SK-N-SH (cell line): ENCODE results near the gene HSPG2. TPM values are rescaled to one million over a fixed set of nuclear protein-coding genes. Genes with fewer than 3 reads are reported as not detected.

ENCODE experiments used
- CTCF ChIA-PET: fragments of 300-600, 350-600 bp; formaldehyde crosslinking; extraction: SDS; loops from one replicate; lab custom pipeline; 2021; lab: Yijun Ruan, JAX
- POLR2A ChIA-PET: fragments of 350-600 bp; sonication (Branson Sonifier 250); formaldehyde crosslinking; extraction: SDS; loops from one replicate; lab custom pipeline; 2020; ENCODE audit warnings: antibody characterized with exemption, inconsistent platforms; lab: Yijun Ruan, JAX
- DNase-seq: peaks from one replicate; pipeline ENCODE4 v3.0.0; 2012
- H2AFZ ChIP-seq: fragments of 200-600 bp; sonication (generic); 2 replicates; pipeline ENCODE4 v1.8.1; 2016; ENCODE audit warnings: antibody characterized with exemption, mild to moderate bottlenecking, low read depth
- H3F3A ChIP-seq: fragments of 200-600 bp; sonication (generic); replicated peaks from 2 replicates; pipeline ENCODE3; 2016; ENCODE audit warnings: antibody characterized with exemption, mild to moderate bottlenecking; ENCODE audit not compliant: insufficient read depth
- H3K27ac ChIP-seq, 2 experiments: fragments of 200-500 bp in 1 of 2; fragments of 200-600 bp in 1 of 2; sonication (Bioruptor generic) in 1 of 2; sonication (generic), shearing (Covaris generic) in 1 of 2; 2 replicates each; pipeline versions ENCODE4 v1.5.1 to v1.6.1; 2014 to 2016; ENCODE audit warnings: low read depth in 2 of 2, inconsistent platforms in 1 of 2, low read length in 1 of 2, mild to moderate bottlenecking in 1 of 2, mixed read lengths in 1 of 2
- H3K27me3 ChIP-seq: fragments of 200-600 bp; sonication (generic), shearing (Covaris generic); 2 replicates; pipeline ENCODE4 v1.6.1; 2016; ENCODE audit warnings: mixed run types; ENCODE audit not compliant: insufficient read depth
- H3K36me3 ChIP-seq, 2 experiments: fragments of 200-500 bp in 1 of 2; fragments of 200-600 bp in 1 of 2; sonication (Bioruptor generic) in 1 of 2; sonication (generic) in 1 of 2; replicated peaks in 1 of 2; 2 replicates each; pipeline versions ENCODE3 to v1.5.1; 2014 to 2016; ENCODE audit warnings: low read length in 1 of 2, mild to moderate bottlenecking in 1 of 2; ENCODE audit not compliant: insufficient read depth in 2 of 2, control insufficient read depth in 1 of 2
- H3K4me1 ChIP-seq, 2 experiments: fragments of 200-500 bp in 1 of 2; fragments of 200-600 bp in 1 of 2; sonication (Bioruptor generic) in 1 of 2; sonication (generic), shearing (Covaris generic) in 1 of 2; 2 replicates each; pipeline versions ENCODE4 v1.5.1 to v1.6.1; 2014 to 2016; ENCODE audit warnings: low read depth in 1 of 2, low read length in 1 of 2, mixed run types in 1 of 2; ENCODE audit not compliant: insufficient read depth in 2 of 2, control insufficient read depth in 1 of 2
- H3K4me2 ChIP-seq: fragments of 200-600 bp; sonication (generic), shearing (Covaris generic); 2 replicates; pipeline ENCODE4 v1.6.1; 2017; ENCODE audit warnings: mixed run types
- H3K4me3 ChIP-seq, 2 experiments: fragments of 200-500 bp in 1 of 2; fragments of 200-600 bp in 1 of 2; sonication (Bioruptor generic) in 1 of 2; sonication (generic), shearing (Covaris generic) in 1 of 2; 2 replicates each; pipeline versions ENCODE4 v1.5.1 to v1.8.1; 2014 to 2016; ENCODE audit warnings: low read depth in 2 of 2, inconsistent platforms in 1 of 2, low read length in 1 of 2, mild to moderate bottlenecking in 1 of 2, mixed read lengths in 1 of 2, moderate library complexity in 1 of 2
- H3K79me2 ChIP-seq: fragments of 200-600 bp; sonication (generic); 2 replicates; pipeline ENCODE4 v1.8.1; 2017; ENCODE audit warnings: mild to moderate bottlenecking; ENCODE audit not compliant: insufficient read depth
- H3K9ac ChIP-seq: fragments of 200-600 bp; sonication (generic); 2 replicates; pipeline ENCODE4 v1.6.1; 2017; ENCODE audit warnings: mixed run types
- H3K9me2 ChIP-seq: fragments of 200-600 bp; sonication (generic); 2 replicates; pipeline ENCODE4 v1.6.1; 2017; ENCODE audit warnings: mixed run types
- H3K9me3 ChIP-seq: fragments of 200-600 bp; sonication (generic); 2 replicates; pipeline ENCODE4 v1.6.1; 2017; ENCODE audit warnings: mixed run types, mild to moderate bottlenecking, moderate library complexity
- H4K20me1 ChIP-seq: fragments of 200-600 bp; sonication (generic); 2 replicates; pipeline ENCODE4 v1.6.1; 2017; ENCODE audit warnings: mild to moderate bottlenecking, mixed run types; ENCODE audit not compliant: insufficient read depth
- ELF1 ChIP-seq: IDR thresholded peaks from 2 replicates; pipeline ENCODE4 v1.4.0; 2012
- EZH2phosphoT487 ChIP-seq: fragments of 200-600 bp; sonication (generic); IDR thresholded peaks from 2 replicates; pipeline ENCODE4 v1.6.1; 2017; ENCODE audit warnings: low read depth, mixed run types, mild to moderate bottlenecking, antibody characterized with exemption, moderate library complexity, borderline replicate concordance
- FOSL2 ChIP-seq: IDR thresholded peaks from 2 replicates; pipeline ENCODE4 v1.4.0; 2012; ENCODE audit warnings: low read depth, mild to moderate bottlenecking, moderate library complexity, borderline replicate concordance
- FOXJ3 ChIP-seq: sonication (generic); formaldehyde crosslinking; IDR thresholded peaks from 2 replicates; pipeline ENCODE4 v1.5.1; 2020; ENCODE audit warnings: mild to moderate bottlenecking, missing genetic modification reagents
- GABPA ChIP-seq: IDR thresholded peaks from 2 replicates; pipeline ENCODE4 v1.4.0; 2012; ENCODE audit warnings: low read depth, mild to moderate bottlenecking
- GATA2 ChIP-seq: sonication (generic); formaldehyde crosslinking; IDR thresholded peaks from 2 replicates; pipeline ENCODE4 v1.5.0; 2020; ENCODE audit warnings: mild to moderate bottlenecking, missing genetic modification reagents
- MEF2A ChIP-seq: IDR thresholded peaks from 2 replicates; pipeline ENCODE4 v1.4.0; 2012; ENCODE audit warnings: low read depth, borderline replicate concordance
- NFIC ChIP-seq: IDR thresholded peaks from 2 replicates; pipeline ENCODE4 v1.4.0; 2012; ENCODE audit warnings: borderline replicate concordance
- NRF1 ChIP-seq: IDR thresholded peaks from 2 replicates; pipeline ENCODE4 v1.6.1; 2012; ENCODE audit warnings: low read depth, mild to moderate bottlenecking, low read length
- POLR2AphosphoS5 ChIP-seq: IDR thresholded peaks from 2 replicates; pipeline ENCODE4 v1.6.1; 2012; ENCODE audit warnings: low read depth, low read length
- RCOR1 ChIP-seq: fragments of 150-350 bp; IDR thresholded peaks from 2 replicates; pipeline ENCODE4 v1.6.1; 2017; ENCODE audit warnings: antibody characterized with exemption, low read length
- SIN3A ChIP-seq: IDR thresholded peaks from 2 replicates; pipeline ENCODE4 v1.6.1; 2012; ENCODE audit warnings: low read depth, mild to moderate bottlenecking, low read length, moderate library complexity, borderline replicate concordance
- SMC3 ChIP-seq: IDR thresholded peaks from 2 replicates; pipeline ENCODE4 v1.6.1; 2012; ENCODE audit warnings: low read depth, low read length, improper control_type of control experiment
- TCF12 ChIP-seq: IDR thresholded peaks from 2 replicates; pipeline ENCODE4 v1.4.0; 2012
- YY1 ChIP-seq: IDR thresholded peaks from 2 replicates; pipeline ENCODE4 v1.4.0; 2012; ENCODE audit warnings: low read depth, mild to moderate bottlenecking
- WGBS: methylation state at CpG from one replicate; pipeline ENCODE4 v1.1.6; 2017; ENCODE audit warnings: low lambda C conversion rate; 5-methylcytosine and 5-hydroxymethylcytosine counted together
- polyA plus RNA-seq, 3 experiments: library from polyadenylated mRNA; depleted of rRNA; stranded (reverse); fragments of >200 nt; gene quantifications; 2 replicates each; pipeline ENCODE4 v1.2.3, GENCODE V29; 2012
- TF ChIP-seq, protein P1 (sequence below): IDR thresholded peaks from 2 replicates; pipeline ENCODE4 v1.4.0; 2012; ENCODE audit warnings: low read depth, borderline replicate concordance
- TF ChIP-seq, protein P2 (sequence below): IDR thresholded peaks from 2 replicates; pipeline ENCODE4; 2012
- TF ChIP-seq, protein P3 (sequence below): IDR thresholded peaks from 2 replicates; pipeline ENCODE4 v1.6.1; 2012; ENCODE audit warnings: mild to moderate bottlenecking, low read depth, low read length, moderate library complexity
- TF ChIP-seq, protein P4 (sequence below): IDR thresholded peaks from 2 replicates; pipeline ENCODE4 v1.4.0; 2012; ENCODE audit warnings: low read depth

The HSPG2 gene
- polyA plus RNA-seq, 1 of the 3 experiments (the other 2 are of a cell fraction) = 28.9 TPM

DNA sequence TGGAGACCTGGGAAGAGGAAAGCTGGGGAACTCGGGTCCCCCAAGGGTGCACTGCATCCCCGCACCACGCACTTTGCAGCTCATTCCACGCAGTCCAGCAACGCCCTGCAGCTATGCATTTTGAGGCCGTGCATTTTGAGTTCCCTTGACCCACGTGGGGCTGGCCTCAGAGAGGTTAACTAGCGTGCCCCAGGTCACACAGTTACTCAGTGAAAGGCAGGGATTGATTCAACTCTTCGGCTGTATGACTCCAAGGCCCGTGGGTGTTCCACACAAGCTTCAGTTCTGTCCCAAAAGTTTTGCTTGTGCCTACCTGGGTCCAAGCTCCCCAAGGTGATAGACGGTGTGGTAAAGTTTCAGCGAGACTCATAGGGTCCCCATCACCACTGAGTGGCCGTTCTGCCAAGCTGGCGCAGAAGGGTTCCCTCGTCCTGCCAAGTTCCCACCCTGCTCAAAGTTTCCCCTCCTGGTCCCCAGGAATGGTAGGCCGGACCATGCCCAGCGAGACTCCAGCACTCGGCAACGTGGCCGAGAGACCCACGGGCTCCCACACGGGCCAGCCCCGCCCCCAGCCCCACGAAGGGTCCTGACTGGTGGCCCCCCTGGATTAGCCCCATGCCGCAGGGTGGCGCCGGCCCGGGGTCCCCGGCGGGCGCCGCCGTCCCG, 611 bp downstream of the HSPG2 start:
- no peaks in the 10 kb centered on the region for H3K9me2 ChIP-seq
- no peaks in the 10 kb centered on the region for H3K9me3 ChIP-seq
- no peak overlapping the region for H2AFZ ChIP-seq
- peaks cover 49% of the 10 kb centered on the region for H3K79me2 ChIP-seq
- ChIA-PET POLR2A (interaction anchor here (1.1 kb wide), 1 partner anchor 14 kb away, joined by 3 read pairs; no protein-coding TSS in a partner anchor), CTCF (interaction anchor here (0.7 to 0.8 kb wide), 2 partner anchors 29 to 154 kb away, joined by 3 read pairs; partner anchors contain the start of gene USP48)
- peaks cover 21% of the 10 kb centered on the region for H3F3A ChIP-seq
- no peaks in the 10 kb centered on the region for H4K20me1 ChIP-seq
- H3K36me3 ChIP-seq = no peaks in the 10 kb centered on the region
- H3K27ac ChIP-seq = peak overlapping the region in 1 of 2 experiments; percentile 45; a peak in 2 of 4 replicates
- DNase-seq = no peak
- peak overlapping the region; percentile 75 for H3K4me2 ChIP-seq
- H3K4me1 ChIP-seq = peaks cover 30 to 51% of the 10 kb centered on the region in 2 experiments; a peak in 3 of 4 replicates
- H3K4me3 ChIP-seq = peak overlapping the region; percentile 58 to 71
- H3K27me3 ChIP-seq = no peaks in the 10 kb centered on the region
- TF ChIP-seq NFIC (no peak), RCOR1 (no peak), FOXJ3 (CRISPR knock-in tag) (no peak), GATA2 (CRISPR knock-in tag) (no peak), SIN3A (no peak), ELF1 (no peak), POLR2AphosphoS5 (no peak), NRF1 (no peak), FOSL2 (no peak), GABPA (no peak), YY1 (no peak), TCF12 (no peak), EZH2phosphoT487 (no peak), SMC3 (no peak), MEF2A (no peak)
- TF ChIP-seq, protein P1, sequence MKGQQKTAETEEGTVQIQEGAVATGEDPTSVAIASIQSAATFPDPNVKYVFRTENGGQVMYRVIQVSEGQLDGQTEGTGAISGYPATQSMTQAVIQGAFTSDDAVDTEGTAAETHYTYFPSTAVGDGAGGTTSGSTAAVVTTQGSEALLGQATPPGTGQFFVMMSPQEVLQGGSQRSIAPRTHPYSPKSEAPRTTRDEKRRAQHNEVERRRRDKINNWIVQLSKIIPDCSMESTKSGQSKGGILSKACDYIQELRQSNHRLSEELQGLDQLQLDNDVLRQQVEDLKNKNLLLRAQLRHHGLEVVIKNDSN = no peak
- TF ChIP-seq, protein P2, sequence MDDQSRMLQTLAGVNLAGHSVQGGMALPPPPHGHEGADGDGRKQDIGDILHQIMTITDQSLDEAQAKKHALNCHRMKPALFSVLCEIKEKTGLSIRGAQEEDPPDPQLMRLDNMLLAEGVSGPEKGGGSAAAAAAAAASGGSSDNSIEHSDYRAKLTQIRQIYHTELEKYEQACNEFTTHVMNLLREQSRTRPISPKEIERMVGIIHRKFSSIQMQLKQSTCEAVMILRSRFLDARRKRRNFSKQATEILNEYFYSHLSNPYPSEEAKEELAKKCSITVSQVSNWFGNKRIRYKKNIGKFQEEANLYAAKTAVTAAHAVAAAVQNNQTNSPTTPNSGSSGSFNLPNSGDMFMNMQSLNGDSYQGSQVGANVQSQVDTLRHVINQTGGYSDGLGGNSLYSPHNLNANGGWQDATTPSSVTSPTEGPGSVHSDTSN = no peak
- TF ChIP-seq, protein P3, sequence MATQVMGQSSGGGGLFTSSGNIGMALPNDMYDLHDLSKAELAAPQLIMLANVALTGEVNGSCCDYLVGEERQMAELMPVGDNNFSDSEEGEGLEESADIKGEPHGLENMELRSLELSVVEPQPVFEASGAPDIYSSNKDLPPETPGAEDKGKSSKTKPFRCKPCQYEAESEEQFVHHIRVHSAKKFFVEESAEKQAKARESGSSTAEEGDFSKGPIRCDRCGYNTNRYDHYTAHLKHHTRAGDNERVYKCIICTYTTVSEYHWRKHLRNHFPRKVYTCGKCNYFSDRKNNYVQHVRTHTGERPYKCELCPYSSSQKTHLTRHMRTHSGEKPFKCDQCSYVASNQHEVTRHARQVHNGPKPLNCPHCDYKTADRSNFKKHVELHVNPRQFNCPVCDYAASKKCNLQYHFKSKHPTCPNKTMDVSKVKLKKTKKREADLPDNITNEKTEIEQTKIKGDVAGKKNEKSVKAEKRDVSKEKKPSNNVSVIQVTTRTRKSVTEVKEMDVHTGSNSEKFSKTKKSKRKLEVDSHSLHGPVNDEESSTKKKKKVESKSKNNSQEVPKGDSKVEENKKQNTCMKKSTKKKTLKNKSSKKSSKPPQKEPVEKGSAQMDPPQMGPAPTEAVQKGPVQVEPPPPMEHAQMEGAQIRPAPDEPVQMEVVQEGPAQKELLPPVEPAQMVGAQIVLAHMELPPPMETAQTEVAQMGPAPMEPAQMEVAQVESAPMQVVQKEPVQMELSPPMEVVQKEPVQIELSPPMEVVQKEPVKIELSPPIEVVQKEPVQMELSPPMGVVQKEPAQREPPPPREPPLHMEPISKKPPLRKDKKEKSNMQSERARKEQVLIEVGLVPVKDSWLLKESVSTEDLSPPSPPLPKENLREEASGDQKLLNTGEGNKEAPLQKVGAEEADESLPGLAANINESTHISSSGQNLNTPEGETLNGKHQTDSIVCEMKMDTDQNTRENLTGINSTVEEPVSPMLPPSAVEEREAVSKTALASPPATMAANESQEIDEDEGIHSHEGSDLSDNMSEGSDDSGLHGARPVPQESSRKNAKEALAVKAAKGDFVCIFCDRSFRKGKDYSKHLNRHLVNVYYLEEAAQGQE = no peak
- TF ChIP-seq, protein P4, sequence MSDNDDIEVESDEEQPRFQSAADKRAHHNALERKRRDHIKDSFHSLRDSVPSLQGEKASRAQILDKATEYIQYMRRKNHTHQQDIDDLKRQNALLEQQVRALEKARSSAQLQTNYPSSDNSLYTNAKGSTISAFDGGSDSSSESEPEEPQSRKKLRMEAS = no peak
- 39% methylated on average over 8 of the region's 34 CpGs for WGBS
- H3K9ac ChIP-seq = peak overlapping the region; percentile 87
